Forelimb muscle (tissue), 1 donor: ENCODE results near the gene CLIC6. TPM values are rescaled to one million over a fixed set of nuclear protein-coding genes. Genes with fewer than 3 reads are reported as not detected.

Experiments
- DNase-seq: peaks from one replicate; pipeline ENCODE4 v3.0.0-alpha.2; 2013; ENCODE audit warnings: low read depth
- polyA plus RNA-seq: library from polyadenylated mRNA; unstranded; fragments of 120-200 nt; gene quantifications from one replicate; pipeline ENCODE4 v1.2.1, GENCODE V29; 2013; ENCODE audit not compliant: insufficient read length

CLIC6 gene
- not detected for polyA plus RNA-seq

DNA sequence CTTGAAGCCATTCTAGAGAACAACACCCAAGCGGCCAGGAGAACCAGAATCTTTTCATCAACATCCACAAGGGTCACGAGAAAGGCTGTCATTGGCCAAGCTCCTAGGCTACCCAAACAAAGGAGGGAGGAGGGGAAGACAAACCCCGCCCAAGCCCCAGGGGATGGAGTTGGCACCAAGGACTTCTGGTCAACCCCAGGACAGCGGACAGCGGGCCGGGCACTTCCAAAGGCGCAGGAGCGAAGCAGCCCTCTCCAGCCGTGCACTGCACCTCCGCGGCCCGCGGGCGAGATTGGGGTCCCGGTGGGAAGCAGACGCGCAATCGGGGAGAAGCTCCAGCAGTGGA lies at the start of gene CLIC6:
CLIC6 (plus strand) TSS at position 192 of the 346 bp plus-strand sequence. CDS start 395 bp downstream, outside the sequence.
- DNase-seq = no peak

DNA sequence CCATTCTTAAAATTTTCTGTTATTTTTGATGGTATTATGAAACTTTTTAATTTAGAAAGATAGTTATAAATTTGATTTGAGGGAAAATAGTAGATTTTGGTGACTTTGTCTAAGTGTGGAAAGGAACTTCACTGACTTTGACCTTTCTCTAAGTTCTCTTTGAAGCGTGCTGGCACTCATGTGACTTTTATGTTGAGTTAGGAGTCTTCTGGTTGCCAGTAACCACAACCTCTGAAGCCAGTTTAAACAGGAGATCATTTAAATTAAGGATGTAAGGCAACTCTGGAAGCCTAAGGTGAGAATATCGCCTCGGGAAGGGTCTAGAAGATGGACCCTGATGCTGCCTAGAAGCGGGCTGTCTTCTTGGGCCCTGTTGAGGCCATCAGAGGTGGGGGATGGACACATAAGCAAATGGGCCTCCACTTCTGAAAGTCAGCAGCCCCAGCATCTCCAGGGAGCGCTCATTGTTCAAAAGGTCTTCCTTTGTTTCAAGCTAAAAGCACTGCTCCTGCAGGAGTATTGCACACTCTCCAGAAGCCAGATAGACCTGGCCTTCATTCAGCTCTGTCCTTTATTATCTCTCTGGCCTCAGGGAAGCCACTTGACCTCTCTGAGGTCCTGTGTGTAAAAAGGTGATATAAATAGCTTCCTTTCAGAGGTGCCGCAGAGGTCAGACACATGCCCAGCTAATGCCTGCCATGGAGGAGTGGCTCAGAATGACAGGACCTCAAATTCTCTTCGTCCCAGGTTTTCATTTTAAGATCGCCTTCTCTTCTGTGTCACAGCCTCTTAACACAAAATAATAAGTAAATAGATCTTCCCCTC lies 48.7 kb upstream of the CLIC6 start:
- no peak for DNase-seq

DNA sequence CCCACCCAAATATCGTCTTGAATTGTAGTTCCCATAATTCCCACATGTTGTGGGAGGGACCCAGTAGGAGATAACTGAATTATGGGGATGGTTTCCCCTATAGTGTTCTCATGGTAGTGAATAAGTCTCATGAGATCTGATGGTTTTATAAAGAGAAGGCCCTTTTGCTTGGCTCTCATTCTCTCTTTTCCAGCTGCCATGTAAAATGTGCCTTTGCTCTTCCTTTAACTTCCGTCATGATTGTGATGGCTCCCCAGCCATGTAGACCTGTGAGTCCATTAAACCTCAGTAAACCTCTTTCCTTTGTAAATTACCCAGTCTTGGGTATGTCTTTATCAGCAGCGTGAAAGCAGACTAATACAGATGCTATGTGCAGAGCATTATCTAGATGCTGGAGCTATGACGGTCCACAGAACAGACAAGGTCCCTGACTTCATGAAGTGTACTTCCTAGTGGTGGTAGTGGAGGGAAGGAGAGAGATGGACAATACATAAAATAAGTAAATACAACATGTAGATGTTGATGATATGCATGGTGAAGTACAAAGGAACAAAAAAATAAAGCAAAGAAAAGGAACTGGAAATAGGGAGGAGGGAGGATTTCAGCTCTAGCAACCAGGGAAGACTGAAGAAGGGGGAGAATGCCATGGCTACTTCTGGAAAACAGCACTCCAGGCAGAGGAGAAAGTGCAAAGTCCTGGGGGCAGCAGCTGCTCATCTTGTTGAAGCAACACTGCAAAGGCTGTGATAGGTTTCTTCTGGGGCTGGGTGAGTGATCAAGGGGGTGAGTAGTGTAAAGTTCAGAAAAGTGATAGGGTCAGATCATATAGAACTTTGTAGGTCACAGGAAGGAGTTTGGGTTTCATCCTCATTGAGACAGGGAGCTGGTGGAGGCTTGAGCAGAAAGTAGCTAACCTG lies 47.1 kb upstream of the CLIC6 start:
- no peak for DNase-seq

DNA sequence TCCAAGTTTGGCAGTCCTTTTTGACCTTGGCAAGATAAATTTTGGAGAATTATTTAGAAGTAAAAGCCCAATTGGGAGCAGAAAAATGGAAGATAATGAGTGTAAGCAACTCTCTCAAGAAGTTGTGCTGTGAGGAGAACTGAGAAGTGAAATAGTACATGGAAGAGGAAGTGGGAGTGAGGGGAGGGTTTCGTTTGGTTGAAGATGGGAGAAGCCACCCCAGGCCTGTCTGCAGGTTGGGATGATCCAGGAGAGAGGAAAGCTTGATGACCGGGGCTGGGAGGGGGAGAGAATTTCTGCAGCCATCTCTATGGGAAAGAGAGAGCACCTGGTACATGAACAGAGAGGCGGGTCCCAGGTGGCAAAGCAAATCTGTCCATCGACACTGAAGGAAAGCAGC lies 45.3 kb upstream of the CLIC6 start:
- no peak for DNase-seq

DNA sequence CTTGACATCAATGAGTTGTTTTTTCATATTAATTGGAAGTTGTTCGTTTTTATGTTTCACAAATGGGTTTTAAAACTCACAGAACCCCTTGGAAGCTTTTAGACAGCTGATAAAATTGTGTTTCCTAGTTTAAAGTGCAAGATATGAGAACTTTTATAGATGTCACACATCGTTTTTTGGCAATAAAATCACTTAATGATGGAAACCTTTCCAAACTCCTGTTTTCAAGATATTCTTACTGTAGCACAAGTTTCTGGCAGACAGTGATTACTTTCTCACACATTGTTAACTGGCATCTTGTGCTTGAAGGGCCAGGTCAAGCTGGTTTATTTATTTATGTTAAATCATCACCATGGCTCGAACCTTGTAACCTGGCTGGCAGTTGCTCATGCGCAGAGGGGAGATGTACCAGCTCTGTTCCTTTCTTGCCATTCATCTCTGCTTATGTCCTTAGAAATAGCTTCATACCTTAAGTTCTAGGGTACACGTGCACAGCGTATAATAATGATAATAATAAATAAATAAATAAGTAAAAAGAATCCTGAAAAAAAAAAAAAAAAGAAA lies 43.7 kb upstream of the CLIC6 start:
- DNase-seq = no peak

DNA sequence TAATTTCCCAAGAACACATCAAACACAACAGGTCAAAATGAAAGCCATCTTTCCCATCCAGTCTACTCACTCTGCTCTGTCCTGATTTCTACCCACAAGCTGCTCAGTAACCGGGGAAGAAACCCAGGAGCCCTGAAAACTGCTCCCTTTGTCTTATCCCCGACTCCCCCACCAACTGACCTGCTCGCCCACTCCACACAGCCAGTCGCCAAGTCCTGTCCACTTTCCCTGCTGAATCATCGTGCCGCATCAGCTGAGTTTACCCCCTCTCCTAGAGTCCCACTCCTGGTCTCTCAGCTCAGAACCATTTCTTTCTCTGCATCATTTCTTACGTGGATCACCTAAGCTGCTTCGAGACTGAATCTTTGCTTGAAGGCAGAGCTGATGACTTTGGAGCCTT lies 42.7 kb upstream of the CLIC6 start:
- no peak for DNase-seq

DNA sequence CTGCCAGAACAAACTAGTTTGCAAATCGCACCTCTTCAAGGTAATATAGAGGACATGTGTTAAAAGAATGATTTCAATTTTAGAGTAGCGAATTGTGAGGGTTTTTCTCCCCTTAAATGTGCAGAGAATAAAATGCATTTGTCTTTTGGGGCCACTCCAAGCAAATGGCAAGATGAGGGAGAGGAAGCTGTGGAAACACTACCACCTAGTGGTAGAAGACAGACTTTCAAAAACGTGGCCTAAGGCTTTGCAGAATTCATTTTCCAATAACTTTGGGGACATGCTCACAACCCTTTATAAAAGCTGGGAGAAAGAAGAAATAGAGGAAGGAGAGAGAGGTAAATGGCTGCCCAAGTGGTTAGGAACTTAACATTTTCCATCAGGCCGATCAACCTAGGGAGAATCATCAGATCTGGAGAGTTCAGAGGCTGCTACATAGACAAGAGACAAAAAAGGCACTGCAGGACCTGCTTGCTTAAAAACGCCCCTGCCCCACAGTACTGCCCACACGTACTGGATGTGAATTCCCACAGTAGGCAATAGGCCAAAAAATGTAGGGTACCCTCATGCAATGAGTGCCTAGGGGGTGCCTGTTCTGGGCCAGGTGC lies 38.2 kb upstream of the CLIC6 start:
- DNase-seq = peak; percentile 46

DNA sequence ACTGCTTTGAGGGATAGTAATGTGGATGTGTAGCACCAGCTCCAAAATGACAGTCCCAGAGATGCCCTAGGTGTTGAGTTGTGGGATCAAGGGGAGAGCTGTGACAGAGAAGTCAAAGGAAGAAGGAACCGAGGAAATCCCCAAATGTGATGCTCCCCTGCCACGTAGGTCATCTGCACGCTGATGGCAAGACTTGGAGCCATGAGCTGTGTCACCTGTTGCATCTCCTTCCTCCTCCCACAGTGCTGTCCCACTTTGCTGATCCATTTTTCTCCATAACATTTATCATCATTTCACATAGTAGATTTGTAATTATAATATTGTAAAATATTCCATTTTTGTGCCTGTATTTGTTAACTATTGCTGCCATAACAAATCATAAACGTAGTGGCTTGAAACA lies 36.3 kb upstream of the CLIC6 start:
- no peak for DNase-seq

DNA sequence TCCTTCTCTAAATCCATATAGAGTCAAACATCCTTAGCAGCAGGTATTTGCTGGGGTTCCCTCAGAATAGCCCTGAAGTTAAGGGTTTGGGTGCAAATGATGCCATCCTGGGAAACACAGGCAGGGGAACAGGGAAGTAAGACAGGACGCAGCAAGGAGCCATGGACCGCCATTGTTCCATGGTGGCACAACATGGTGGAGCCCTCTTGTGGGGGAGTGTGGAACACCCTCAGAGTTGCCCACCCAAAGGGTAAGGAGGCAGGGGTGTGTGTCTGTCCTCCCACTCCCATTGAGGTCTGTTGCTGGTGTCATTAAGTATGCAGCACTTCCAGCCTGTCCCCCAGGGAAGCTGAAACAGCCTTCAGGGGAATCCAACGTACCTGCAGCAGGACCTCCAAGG lies 33.5 kb upstream of the CLIC6 start:
- DNase-seq = no peak

DNA sequence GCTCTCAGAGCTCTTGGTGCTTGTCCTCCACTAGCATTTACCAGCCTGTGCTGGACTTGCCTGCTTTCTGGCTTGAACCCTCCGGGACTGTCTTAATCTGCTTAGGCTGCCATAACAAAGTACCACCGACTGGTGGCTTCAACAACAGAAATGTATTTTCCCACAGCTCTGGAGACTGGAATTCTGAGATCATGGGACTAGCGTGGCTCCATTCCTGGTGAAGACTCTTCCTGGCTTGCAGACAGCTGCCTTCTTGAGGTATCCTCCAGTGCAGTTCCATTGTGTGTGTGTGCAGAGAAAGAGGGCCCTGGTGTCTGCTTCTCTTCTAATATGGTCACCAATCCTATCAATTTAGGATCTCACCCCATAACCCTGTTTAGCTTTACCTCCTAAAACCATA lies 31.8 kb upstream of the CLIC6 start:
- no peak for DNase-seq

DNA sequence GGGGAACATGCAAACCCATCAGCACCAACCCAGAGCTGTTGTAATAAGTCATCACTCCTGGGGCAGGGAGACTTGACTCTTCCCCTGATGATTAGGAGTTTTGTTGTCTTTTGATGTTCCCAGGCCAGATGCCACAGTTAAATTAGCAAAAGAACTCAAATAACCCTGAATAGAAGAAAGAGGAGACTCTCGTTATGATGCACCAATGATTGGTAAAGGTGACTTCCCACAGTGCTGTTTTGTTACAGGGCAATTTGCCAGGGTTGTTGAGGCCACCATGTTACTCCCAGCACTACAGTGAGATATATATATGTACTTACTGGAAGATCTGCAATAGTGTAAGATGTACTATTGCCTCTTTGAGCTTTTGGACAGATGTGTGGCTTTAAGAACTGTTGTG lies 29.5 kb upstream of the CLIC6 start:
- no peak for DNase-seq

DNA sequence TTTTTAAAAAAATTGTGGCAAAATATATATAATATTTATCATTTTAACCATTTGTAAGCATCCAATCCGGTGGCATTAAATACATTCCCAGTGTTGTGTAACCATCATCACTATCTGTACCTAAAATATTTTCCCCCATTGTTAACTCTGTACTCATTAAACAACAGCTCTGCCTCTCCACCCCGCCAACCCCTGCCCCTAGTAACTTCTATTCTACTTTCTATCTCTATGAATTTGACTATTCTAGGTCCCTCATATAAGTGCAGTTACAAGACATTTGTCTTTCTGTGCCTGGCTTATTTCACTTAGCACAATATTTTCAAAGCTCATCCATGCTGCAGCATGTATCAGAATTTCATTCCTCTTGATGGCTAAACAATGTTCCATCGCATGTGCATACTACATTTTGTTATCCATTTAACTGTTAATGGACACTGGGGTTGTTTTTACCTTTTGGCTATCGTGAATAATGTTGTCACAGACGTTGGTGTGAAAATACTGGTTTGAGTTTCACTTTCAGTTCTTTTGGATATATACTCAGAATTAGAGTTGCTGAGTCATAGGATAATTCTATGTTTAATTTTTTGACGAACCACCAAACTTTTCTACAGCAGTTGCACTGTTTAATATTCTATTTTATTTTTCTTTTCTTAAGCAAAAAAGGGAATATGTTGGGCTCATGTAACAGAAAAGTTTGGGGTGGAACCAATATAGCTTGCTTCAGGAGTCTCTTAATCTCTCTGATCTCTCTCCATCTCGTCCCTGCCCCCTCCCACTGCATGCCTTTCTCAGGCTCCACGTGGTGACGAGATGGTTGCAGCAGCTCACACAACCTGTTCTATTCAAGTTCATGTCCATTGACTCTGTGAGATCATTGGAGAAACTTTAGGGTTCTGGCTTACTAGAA lies 28.7 kb upstream of the CLIC6 start:
- no peak for DNase-seq

DNA sequence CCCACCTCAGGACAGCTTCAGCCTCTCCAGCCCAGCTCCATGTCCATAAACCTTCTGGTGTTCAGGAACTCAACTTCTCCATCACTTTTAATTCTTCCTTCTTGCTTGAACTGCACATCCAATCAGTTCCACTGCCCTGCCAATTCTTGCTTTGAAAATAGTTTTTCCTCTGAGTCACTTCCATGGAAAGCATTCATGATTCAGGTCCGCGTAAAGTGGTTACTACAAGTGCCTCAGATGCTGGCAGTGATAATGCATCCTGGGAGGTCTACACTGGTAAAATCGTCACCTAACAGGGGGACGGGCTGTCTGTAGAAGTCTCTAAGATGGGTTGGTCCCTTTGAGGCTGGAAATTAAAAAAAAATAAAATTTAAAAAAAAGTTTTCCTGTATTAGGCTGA lies 27.9 kb upstream of the CLIC6 start:
- DNase-seq = no peak

DNA sequence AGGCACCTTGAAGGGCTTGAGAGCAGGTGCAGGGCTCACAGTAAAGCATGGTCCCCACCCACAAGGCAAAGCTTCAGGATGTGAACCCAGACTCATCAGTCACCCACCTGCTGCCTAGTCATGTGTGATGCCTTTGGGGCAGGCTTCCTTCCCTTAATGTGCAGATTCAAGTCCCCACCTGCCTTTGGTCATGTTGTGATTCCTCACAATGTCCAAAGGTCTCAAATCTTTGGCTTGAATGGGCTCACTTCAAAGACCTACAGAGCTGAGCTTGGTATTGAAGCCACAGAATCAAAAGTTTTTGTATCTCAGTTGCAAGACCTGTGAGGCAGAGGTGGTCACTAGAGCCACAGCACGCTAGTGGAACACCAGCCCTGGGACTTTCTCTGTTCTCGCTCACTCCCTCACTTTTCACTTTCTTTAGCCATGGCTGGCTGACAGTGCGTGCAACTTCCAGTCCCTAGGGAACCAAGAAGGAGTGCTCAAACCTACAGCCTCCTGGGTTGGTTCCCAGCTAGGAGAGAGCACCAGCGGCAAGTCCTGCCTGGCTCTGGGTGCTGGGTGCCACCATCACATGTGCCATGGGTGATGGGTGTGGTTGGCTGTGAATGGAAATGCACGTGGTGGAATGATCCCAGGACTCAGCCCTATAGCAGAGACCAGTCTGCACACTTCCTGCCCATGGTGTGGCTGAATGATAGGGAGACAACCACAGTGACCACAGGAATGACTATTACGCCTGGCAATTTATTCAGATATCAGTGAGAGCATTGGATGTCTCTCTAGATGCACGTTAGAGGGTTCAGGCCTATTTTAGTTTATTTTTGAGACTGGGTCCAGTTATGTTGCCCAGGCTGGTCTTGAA lies 26.4 kb upstream of the CLIC6 start:
- no peak for DNase-seq

DNA sequence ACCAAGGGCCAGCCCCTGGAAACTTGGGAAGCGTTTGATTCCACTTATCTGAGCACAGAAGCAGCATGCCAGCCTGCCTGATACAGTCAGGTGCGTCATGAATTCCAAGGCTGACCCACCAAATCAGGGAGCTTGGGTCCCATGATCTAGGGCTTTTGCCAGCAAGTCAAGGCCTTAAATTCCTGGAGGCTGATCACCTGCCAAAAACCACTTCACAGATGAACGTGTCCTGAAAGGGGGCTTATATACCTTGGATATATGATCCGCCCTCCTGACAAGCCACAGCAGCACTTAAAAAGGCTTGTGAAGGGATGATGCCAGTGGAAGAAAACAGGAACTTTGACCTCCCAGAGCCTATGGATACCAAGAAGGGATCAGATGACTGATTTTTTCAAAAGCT lies 24.0 kb upstream of the CLIC6 start:
- DNase-seq = no peak

DNA sequence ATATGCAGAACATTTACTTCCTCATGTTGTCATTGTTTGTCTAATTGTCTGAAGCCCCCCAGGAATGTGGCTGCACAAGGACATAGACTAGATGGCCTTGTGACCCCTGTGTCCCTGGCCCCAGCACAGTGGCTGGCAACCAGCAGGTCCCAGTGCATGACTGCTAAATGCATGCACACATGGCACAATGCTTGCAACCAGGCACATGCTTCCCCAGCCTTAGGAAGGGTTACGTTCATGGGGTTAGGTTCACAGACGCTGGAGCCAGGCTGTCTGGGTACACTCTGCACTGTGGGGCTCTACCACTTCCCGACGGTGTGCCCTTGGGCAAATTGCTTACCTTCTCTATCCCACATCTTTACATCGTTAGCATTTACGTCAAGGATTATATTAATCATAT lies 21.2 kb upstream of the CLIC6 start:
- DNase-seq = no peak

DNA sequence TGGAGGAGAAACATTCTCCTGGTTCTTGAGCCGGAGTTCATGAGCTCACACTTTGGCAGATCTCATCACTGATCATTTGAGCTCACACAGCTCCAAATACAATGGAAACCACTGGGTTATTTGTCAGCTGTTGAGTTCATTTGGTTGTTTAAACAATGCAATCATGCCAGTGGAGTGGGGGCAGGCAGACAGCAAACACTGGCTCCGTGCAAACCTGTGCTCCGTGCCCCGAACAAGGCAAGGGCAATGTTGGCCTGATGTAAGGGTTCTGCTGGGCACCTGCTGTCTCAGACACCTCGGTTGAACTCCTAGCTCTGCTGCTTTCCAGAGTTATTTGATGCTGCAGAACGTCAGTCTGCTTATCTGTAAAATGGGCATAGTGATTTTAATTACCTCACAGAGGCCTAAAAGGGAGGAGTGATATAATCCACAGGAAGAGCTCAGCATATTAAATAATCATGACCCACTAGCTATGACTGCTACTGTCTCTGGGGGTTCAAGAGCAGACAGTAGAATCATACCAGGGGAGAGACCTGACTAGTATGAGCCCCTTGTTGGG lies 20.0 kb upstream of the CLIC6 start:
- no peak for DNase-seq

DNA sequence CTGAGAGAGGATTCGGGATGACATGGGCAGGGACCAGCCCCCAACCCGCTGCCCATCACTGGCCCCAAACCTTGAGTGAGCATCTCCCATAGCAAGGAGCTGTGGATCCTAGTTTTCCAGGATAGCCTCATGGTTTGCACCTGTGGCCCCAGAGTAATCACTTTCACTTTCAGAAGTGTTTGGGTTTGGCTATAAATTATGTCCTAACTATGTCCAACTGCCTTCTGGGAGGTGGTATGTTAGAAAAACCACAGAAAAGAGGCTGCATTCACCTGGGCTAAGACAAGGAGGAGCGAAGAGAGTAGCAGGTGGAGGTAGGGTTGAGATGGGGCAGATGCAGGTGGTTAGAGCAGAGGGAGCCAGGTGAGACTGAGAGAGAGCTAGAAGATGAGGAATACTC lies 19.4 kb upstream of the CLIC6 start:
- DNase-seq = no peak

DNA sequence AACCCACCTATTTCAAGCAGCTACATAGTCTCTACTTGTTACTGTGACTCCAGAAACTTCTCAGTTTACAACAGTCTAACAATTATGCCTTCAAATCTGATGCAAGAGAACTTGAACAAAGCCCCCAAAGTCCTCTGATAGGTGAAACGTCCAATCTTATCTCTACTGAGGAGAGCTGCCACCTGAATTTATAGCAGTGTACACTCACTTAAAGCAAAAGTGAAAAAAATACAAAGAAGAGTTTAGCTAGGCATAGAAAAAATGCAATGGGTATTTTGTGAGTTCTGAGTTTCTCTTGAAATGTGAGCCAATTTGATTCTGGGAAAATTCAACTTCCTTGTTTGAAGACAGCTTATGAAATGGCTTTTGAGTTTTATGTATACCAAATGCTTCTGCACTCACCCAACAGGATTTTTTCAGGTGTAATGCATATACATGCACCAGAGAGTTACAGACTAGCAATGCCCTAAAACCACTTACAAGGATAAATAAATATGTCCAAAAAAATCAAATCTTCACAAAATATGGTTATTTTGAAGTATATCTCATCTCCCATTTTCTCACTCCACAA lies 17.8 kb upstream of the CLIC6 start:
- no peak for DNase-seq
